ENCODE data around the gene GALP. TPM values are rescaled to one million over a fixed set of nuclear protein-coding genes. Genes with fewer than 3 reads are reported as not detected.
"Not testable (repeated sequence)": the region's sequence is repeated elsewhere in the genome, so short reads cannot be mapped to it uniquely, and the experiment has no call there.

GALP gene
- total and polyA plus RNA-seq, 2 donors (not counting 3 experiments of a cell fraction or from before 2014, with no cell fraction given), result not detected

DNA sequence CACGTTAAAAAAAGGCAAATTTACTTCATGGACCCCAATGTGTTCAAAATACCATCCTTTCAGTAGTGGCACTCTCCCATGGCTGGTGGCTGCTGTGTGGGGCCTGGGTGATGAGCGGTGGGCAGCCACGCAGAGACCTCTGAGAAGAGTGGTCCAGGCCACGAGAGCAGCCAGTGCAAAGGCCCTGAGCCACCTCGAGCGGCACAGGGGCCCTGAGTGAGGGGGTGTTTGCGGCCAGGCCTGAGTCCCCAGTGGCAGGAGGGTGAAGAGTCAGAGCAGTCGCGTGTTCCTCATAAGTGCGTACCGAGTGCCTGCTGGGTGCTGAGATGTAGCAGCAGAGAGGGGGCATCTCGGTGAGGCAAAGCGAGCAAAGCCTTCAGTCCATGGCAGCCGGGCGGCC, 27.7 kb upstream of the GALP start:
- ChIA-PET CTCF (no interaction called here), POLR2A (no interaction called here)
- H3K9me1 ChIP-seq (replicated peaks; ENCODE audit: control insufficient read depth, extremely low read depth, insufficient read depth, low read length), result no peaks in the 10 kb centered on the region
- intact Hi-C loops (cut with micrococcal nuclease) (no loop called here), dilution Hi-C loops (cut with MboI; ENCODE audit: extremely low pct_ligation_motif_present, low sequenced_read_pairs) (no loop called here)
- no peaks in the 10 kb centered on the region for H3K27me3 ChIP-seq (ENCODE audit: control insufficient read depth in 2 of 2, insufficient read depth in 2 of 2, low read length in 2 of 2)
- peaks cover 10% of the 10 kb centered on the region for H3K79me2 ChIP-seq (ENCODE audit: control insufficient read depth, insufficient read depth, low read length)
- H3K4me3 ChIP-seq (replicated peaks in 1 of 3; ENCODE audit: insufficient read depth in 1 of 3, low read depth in 1 of 3, low read length in 3 of 3), result no peak overlapping the region
- DNase-seq (ENCODE audit: low read depth, low spot score) (no peak), FAIRE-seq (no peak)
- no peaks in the 10 kb centered on the region for H3K9me3 ChIP-seq (replicated peaks; ENCODE audit: control insufficient read depth, insufficient read depth, low read length)
- H3K27ac ChIP-seq (ENCODE audit: insufficient read depth, low read depth, low read length), result no peak overlapping the region
- H3K4me2 ChIP-seq (ENCODE audit: insufficient read depth, low read length), result no peak overlapping the region
- no peaks in the 10 kb centered on the region for H4K20me1 ChIP-seq (replicated peaks; ENCODE audit: control insufficient read depth, extremely low read depth, insufficient read depth, low read length)
- BruUV-seq (replicated peaks), result no TSS peak
- peaks cover 2% of the 10 kb centered on the region for H3K4me1 ChIP-seq (ENCODE audit: control insufficient read depth, extremely low read depth, insufficient read depth, low read length)
- no peak overlapping the region for H2AFZ ChIP-seq (ENCODE audit: low read depth, low read length)
- H3K36me3 ChIP-seq (ENCODE audit: control insufficient read depth in 2 of 2, extremely low read depth in 1 of 2, insufficient read depth in 2 of 2, low read length in 2 of 2), result peaks cover 0 to 18% of the 10 kb centered on the region in 2 experiments
- H3K9ac ChIP-seq (replicated peaks; ENCODE audit: extremely low read depth, insufficient read depth, low read length), result no peak overlapping the region
- TF ChIP-seq, protein P1, sequence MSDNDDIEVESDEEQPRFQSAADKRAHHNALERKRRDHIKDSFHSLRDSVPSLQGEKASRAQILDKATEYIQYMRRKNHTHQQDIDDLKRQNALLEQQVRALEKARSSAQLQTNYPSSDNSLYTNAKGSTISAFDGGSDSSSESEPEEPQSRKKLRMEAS (IDR thresholded peaks at IDR 0.05; ENCODE audit: insufficient read depth, insufficient read length), result no peak
- TF ChIP-seq JUN (IDR thresholded peaks at IDR 0.05; ENCODE audit: borderline replicate concordance, insufficient read depth, insufficient read length, low read depth), result no peak

DNA sequence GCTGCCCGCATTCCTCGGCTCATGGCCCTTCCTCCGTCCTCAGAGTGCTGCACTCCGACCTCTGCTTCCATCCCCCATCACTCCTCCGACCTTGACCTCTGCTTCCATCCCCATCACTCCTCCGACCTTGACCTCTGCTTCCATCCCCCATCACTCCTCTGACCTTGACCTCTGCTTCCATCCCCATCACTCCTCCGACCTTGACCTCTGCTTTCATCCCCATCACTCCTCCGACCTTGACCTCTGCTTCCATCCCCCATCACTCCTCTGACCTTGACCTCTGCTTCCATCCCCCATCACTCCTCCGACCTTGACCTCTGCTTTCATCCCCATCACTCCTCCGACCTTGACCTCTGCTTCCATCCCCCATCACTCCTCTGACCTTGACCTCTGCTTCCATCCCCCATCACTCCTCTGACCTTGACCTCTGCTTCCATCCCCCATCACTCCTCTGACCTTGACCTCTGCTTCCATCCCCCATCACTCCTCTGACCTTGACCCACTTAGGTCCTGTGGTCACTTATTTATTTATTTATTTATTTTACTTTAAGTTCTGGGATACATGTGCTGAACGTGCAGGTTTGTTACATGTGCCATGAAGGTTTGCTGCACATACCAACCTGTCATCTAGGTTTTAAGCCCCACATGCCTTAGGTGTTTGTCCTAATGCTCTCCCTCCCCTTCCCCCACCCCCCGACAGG, 26.7 kb upstream of the GALP start:
- H3K4me2 ChIP-seq (ENCODE audit: insufficient read depth, low read length); H2AFZ ChIP-seq (ENCODE audit: low read depth, low read length); H3K79me2 ChIP-seq (ENCODE audit: control insufficient read depth, insufficient read depth, low read length); H3K4me3 ChIP-seq (replicated peaks in 1 of 3; ENCODE audit: insufficient read depth in 1 of 3, low read depth in 1 of 3, low read length in 3 of 3); BruUV-seq (replicated peaks); H3K9ac ChIP-seq (replicated peaks; ENCODE audit: extremely low read depth, insufficient read depth, low read length); H3K27me3 ChIP-seq (ENCODE audit: control insufficient read depth in 2 of 2, insufficient read depth in 2 of 2, low read length in 2 of 2); intact Hi-C loops (cut with micrococcal nuclease); FAIRE-seq; CTCF ChIA-PET; H3K27ac ChIP-seq (ENCODE audit: insufficient read depth, low read depth, low read length); dilution Hi-C loops (cut with MboI; ENCODE audit: extremely low pct_ligation_motif_present, low sequenced_read_pairs); H4K20me1 ChIP-seq (replicated peaks; ENCODE audit: control insufficient read depth, extremely low read depth, insufficient read depth, low read length); H3K9me1 ChIP-seq (replicated peaks; ENCODE audit: control insufficient read depth, extremely low read depth, insufficient read depth, low read length); POLR2A ChIA-PET; H3K9me3 ChIP-seq (replicated peaks; ENCODE audit: control insufficient read depth, insufficient read depth, low read length); DNase-seq (ENCODE audit: low read depth, low spot score): not testable (repeated sequence)
- Histone ChIP-seq H3K4me1 (ENCODE audit: control insufficient read depth, extremely low read depth, insufficient read depth, low read length) (peaks cover 10% of the 10 kb centered on the region), H3K36me3 (ENCODE audit: control insufficient read depth in 2 of 2, extremely low read depth in 1 of 2, insufficient read depth in 2 of 2, low read length in 2 of 2) (peaks cover 0 to 18% of the 10 kb centered on the region in 2 experiments)
